ENCODE results near the gene TRIP6. TPM values are rescaled to one million over a fixed set of nuclear protein-coding genes. Genes with fewer than 3 reads are reported as not detected.
A peak's percentile ranks its signal among the peaks of the same experiment; 100 is the strongest.
"Not testable (repeated sequence)": the region's sequence is repeated elsewhere in the genome, so short reads cannot be mapped to it uniquely, and the experiment has no call there.

The TRIP6 gene
- total RNA-seq, 1 donor from 2014 or later: 71.8 TPM

- DNase-seq (ENCODE audit: low read depth, low spot score): peak; percentile 72
These were observed 29.9 kb upstream of the TRIP6 start for GRCh38 chr7:100837099-100837836.

- DNase-seq (ENCODE audit: low read depth, low spot score): no peak
These were observed 27.8 kb upstream of the TRIP6 start for GRCh38 chr7:100839361-100839760.

GRCh38 chr7:100840470-100841100, 26.6 kb upstream of the TRIP6 start:
- no peak for DNase-seq (ENCODE audit: low read depth, low spot score)

- no peak for DNase-seq (ENCODE audit: low read depth, low spot score)
These were observed 19.8 kb upstream of the TRIP6 start for GRCh38 chr7:100847360-100847759.

- peak; percentile 64 for DNase-seq (ENCODE audit: low read depth, low spot score)
These were observed 14.9 kb upstream of the TRIP6 start, which contains the start of gene SLC12A9 for GRCh38 chr7:100852048-100852872. Gene SLC12A9, plus strand, starts transcription at chr7:100852713. Its CDS starts 1,485 bp downstream, at chr7:100854198.

- no peak for DNase-seq (ENCODE audit: low read depth, low spot score)
These were observed 12.9 kb upstream of the TRIP6 start for GRCh38 chr7:100854146-100854895.

- not testable (repeated sequence) for DNase-seq (ENCODE audit: low read depth, low spot score)
These were observed 12.3 kb upstream of the TRIP6 start for GRCh38 chr7:100854899-100855298.

- DNase-seq (ENCODE audit: low read depth, low spot score): no peak
These were observed 11.7 kb upstream of the TRIP6 start for GRCh38 chr7:100855515-100855914.

- DNase-seq (ENCODE audit: low read depth, low spot score): no peak
These were observed 10.3 kb upstream of the TRIP6 start for GRCh38 chr7:100856871-100857282.

- DNase-seq (ENCODE audit: low read depth, low spot score): no peak
These were observed 7.3 kb upstream of the TRIP6 start for GRCh38 chr7:100859856-100860255.

GRCh38 chr7:100860702-100861615, 6.2 kb upstream of the TRIP6 start:
- DNase-seq (ENCODE audit: low read depth, low spot score): no peak

- no peak for DNase-seq (ENCODE audit: low read depth, low spot score)
These were observed 5.6 kb upstream of the TRIP6 start for GRCh38 chr7:100861616-100861985.

GRCh38 chr7:100863406-100863950, 3.7 kb upstream of the TRIP6 start:
- peak; percentile 24 for DNase-seq (ENCODE audit: low read depth, low spot score)

- no peak for DNase-seq (ENCODE audit: low read depth, low spot score)
These were observed 2.8 kb upstream of the TRIP6 start for GRCh38 chr7:100864263-100864845.

GRCh38 chr7:100865372-100865911, 1.7 kb upstream of the TRIP6 start:
- DNase-seq (ENCODE audit: low read depth, low spot score): no peak

- DNase-seq (ENCODE audit: low read depth, low spot score): no peak
These were observed 1.1 kb upstream of the TRIP6 start for GRCh38 chr7:100865938-100866728.

- no peak for DNase-seq (ENCODE audit: low read depth, low spot score)
These were observed 503 bp upstream of the TRIP6 start for GRCh38 chr7:100866729-100867039.

- DNase-seq (ENCODE audit: low read depth, low spot score): no peak
These were observed 744 bp downstream of the TRIP6 start for GRCh38 chr7:100867776-100868485.
